PC-3 (cell line): ENCODE measurements around the gene ANGPTL8.

Experiments used
- CTCF ChIP-seq: fragments of 300-600 bp; sonication (generic); conservative IDR thresholded peaks from 2 replicates; pipeline ENCODE4 v1.5.1; 2017; ENCODE audit warnings: antibody characterized with exemption, low read depth, mild to moderate bottlenecking, low read length
- EZH2phosphoT487 ChIP-seq: fragments of 300-600 bp; sonication (generic); IDR thresholded peaks from 2 replicates; pipeline ENCODE4 v1.6.1; 2018; ENCODE audit warnings: mild to moderate bottlenecking, antibody characterized with exemption, low read length, borderline replicate concordance

DNA sequence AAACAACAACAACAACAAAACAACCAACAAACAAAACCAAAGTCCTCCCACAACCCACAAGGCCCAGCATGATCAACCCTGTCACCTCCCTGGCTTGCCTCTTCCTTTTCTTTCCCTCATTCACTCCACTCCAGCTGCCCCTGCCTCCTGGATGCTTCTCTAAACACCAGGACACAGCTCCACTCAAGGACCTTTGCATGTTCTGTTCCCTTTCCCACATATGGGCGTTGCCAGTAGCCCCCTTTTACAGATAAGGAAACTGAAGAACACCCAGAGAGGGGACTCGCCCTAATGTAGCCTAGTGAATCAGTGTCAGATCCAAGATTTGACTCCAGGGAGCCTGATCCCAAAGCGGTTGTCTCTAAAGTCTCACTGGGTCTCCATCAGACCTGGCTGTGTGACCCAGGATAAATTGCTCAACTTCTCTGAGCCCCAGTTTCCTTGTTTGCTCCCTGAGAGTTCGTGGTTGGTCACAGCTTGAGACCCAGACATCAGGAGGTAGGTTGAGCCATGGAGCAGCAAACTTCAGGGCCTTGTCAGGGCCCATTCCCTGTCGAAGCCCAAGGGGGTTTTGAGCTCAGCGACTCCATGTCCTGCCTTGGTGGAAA lies 25.9 kb downstream of the ANGPTL8 start:
- TF ChIP-seq CTCF = no peak
- no peak for TF ChIP-seq EZH2phosphoT487
